HCT116 (cell line): ENCODE data around the gene MSL2. TPM values are rescaled to one million over a fixed set of nuclear protein-coding genes. Genes with fewer than 3 reads are reported as not detected.

Experiments
- ATAC-seq: fragments of 200-7000 bp; cut with Tn5 transposase; 2 replicates; pipeline ENCODE4 v1.9.1; 2020; ENCODE audit warnings: mild to moderate bottlenecking, moderate library complexity
- BruUV-seq: library from RNA; stranded (reverse); fragments of 400-500 nt; replicated peaks from 2 replicates; lab custom pipeline; 2021; lab: Mats Ljungman, UMichigan
- CTCF ChIA-PET: fragments of 300-600 bp; sonication (Branson Sonifier 250); formaldehyde crosslinking; loops from one replicate; lab custom pipeline; 2021; ENCODE audit warnings: antibody characterized with exemption; lab: Charles Lee
- POLR2A ChIA-PET: fragments of 300-600, 350-600 bp; sonication (Branson Sonifier 250); formaldehyde crosslinking; loops from one replicate; lab custom pipeline; 2021; ENCODE audit warnings: antibody characterized with exemption; lab: Charles Lee
- RAD21 ChIA-PET, 2 experiments: fragments of 300-600 bp; sonication (Branson Sonifier 250); formaldehyde crosslinking; loops; one replicate each; lab custom pipeline; 2023; ENCODE audit warnings: low total read pairs in 2 of 2; ENCODE audit not compliant: uncharacterized antibody in 2 of 2, unreplicated experiment in 2 of 2, low non-redundant PET in 1 of 2; lab: Charles Lee
- DNase-seq: peaks from one replicate; pipeline ENCODE4 v3.0.0-alpha.2; 2010; ENCODE audit warnings: low read depth, low spot score
- H2AFZ ChIP-seq: fragments of 200-600 bp; shearing (Covaris generic), sonication (generic); 2 replicates; pipeline ENCODE4 v1.6.1; 2017; ENCODE audit warnings: low read depth, mixed run types, mixed read lengths, antibody characterized with exemption, low read length; ENCODE audit not compliant: poor library complexity, severe bottlenecking
- H3K27ac ChIP-seq: 2 replicates; pipeline ENCODE4 v1.5.1; 2012; ENCODE audit warnings: low read depth, low read length
- H3K27me3 ChIP-seq: fragments of 200-600 bp; sonication (generic); 2 replicates; pipeline ENCODE4 v1.6.1; 2016; ENCODE audit warnings: mixed run types, low read length, mixed read lengths; ENCODE audit not compliant: insufficient read depth
- H3K36me3 ChIP-seq, 2 experiments: fragments of 200-500 bp in 1 of 2; fragments of 200-600 bp in 1 of 2; sonication (Bioruptor generic) in 1 of 2; sonication (generic) in 1 of 2; 2 replicates each; pipeline versions ENCODE4 v1.5.1 to v1.6.1; 2014 to 2016; ENCODE audit warnings: low read length in 2 of 2, inconsistent platforms in 1 of 2, mixed read lengths in 1 of 2, mixed run types in 1 of 2; ENCODE audit not compliant: insufficient read depth in 2 of 2, control insufficient read depth in 1 of 2
- H3K4me1 ChIP-seq, 2 experiments: fragments of 200-600 bp in 1 of 2; sonication (generic) in 1 of 2; 2 replicates each; pipeline versions ENCODE4 v1.5.1 to v1.6.1; 2012 to 2017; ENCODE audit warnings: low read length in 2 of 2, inconsistent platforms in 1 of 2, mild to moderate bottlenecking in 1 of 2, mixed read lengths in 1 of 2, mixed run types in 1 of 2, moderate library complexity in 1 of 2; ENCODE audit not compliant: insufficient read depth in 2 of 2, control insufficient read depth in 1 of 2
- H3K4me2 ChIP-seq: fragments of 200-600 bp; sonication (generic); 2 replicates; pipeline ENCODE4 v1.6.1; 2017; ENCODE audit warnings: mixed run types, low read length, mixed read lengths
- H3K4me3 ChIP-seq, 2 experiments: fragments of 200-600 bp in 1 of 2; sonication (generic) in 1 of 2; replicated peaks in 1 of 2; 2 replicates each; pipeline ENCODE4 v1.5.1; 2011 to 2016; ENCODE audit warnings: low read length in 2 of 2, control low read depth in 1 of 2, low read depth in 1 of 2, mild to moderate bottlenecking in 1 of 2, mixed read lengths in 1 of 2, mixed run types in 1 of 2
- H3K79me2 ChIP-seq: fragments of 200-600 bp; sonication (generic); 2 replicates; pipeline ENCODE4 v1.6.1; 2017; ENCODE audit warnings: mild to moderate bottlenecking, mixed run types, low read length, moderate library complexity, mixed read lengths; ENCODE audit not compliant: insufficient read depth
- H3K9ac ChIP-seq: fragments of 200-600 bp; sonication (generic); 2 replicates; pipeline ENCODE4 v1.6.1; 2016; ENCODE audit warnings: low read length, mixed read lengths
- H3K9me2 ChIP-seq: fragments of 200-600 bp; sonication (generic), shearing (Covaris generic); 2 replicates; pipeline ENCODE4 v1.6.1; 2017; ENCODE audit warnings: mixed run types, mild to moderate bottlenecking, moderate library complexity; ENCODE audit not compliant: insufficient read depth
- H3K9me3 ChIP-seq, 2 experiments: fragments of 200-500 bp in 1 of 2; fragments of 200-600 bp in 1 of 2; sonication (Bioruptor generic) in 1 of 2; sonication (generic) in 1 of 2; 2 replicates each; pipeline ENCODE4 v1.6.1; 2014 to 2017; ENCODE audit warnings: low read length in 2 of 2, mixed read lengths in 2 of 2, inconsistent platforms in 1 of 2, low read depth in 1 of 2, mild to moderate bottlenecking in 1 of 2, mixed run types in 1 of 2, moderate library complexity in 1 of 2; ENCODE audit not compliant: control insufficient read depth in 1 of 2, insufficient read depth in 1 of 2
- H4K20me1 ChIP-seq: fragments of 200-600 bp; sonication (generic), shearing (Covaris generic); 2 replicates; pipeline ENCODE4 v1.6.1; 2017; ENCODE audit warnings: mixed run types, mild to moderate bottlenecking, moderate library complexity; ENCODE audit not compliant: insufficient read depth
- JUND ChIP-seq: IDR thresholded peaks from 2 replicates; pipeline ENCODE4 v1.6.1; 2012
- POLR2A ChIP-seq: IDR thresholded peaks from 2 replicates; pipeline ENCODE4 v1.7.0; 2011; ENCODE audit warnings: borderline replicate concordance; ENCODE audit not compliant: insufficient read depth, insufficient read length; ENCODE audit errors: extremely low read depth
- POLR2AphosphoS5 ChIP-seq: IDR thresholded peaks from 2 replicates; pipeline ENCODE4 v1.6.1; 2011; ENCODE audit warnings: mild to moderate bottlenecking, low read depth, low read length, moderate library complexity
- SRF ChIP-seq: IDR thresholded peaks from 2 replicates; pipeline ENCODE4 v1.6.1; 2012; ENCODE audit warnings: low read depth
- YY1 ChIP-seq: IDR thresholded peaks from 2 replicates; pipeline ENCODE4 v1.6.1; 2011; ENCODE audit warnings: low read length, low read depth, moderate library complexity, mild to moderate bottlenecking; ENCODE audit not compliant: insufficient replicate concordance; ENCODE audit errors: extremely low read depth
- intact Hi-C: fragments of 100-400 bp; cut with micrococcal nuclease; formaldehyde crosslinking; loops from 2 replicates; pipeline ENCODE4 v1.10.0; 2022
- total RNA-seq: library from RNA; stranded (reverse); gene quantifications from one replicate; pipeline ENCODE4 v1.2.1, GENCODE V29; 2021; ENCODE audit not compliant: unreplicated experiment
- TF ChIP-seq, protein P1 (sequence below), 3 experiments: fragments of 200-600 bp in 1 of 3; sonication (generic) in 1 of 3; IDR thresholded peaks in 2 of 3; conservative IDR thresholded peaks in 1 of 3; 2 replicates each; pipeline ENCODE4 v1.5.1; 2012 to 2017; ENCODE audit warnings: low read depth in 2 of 3, low read length in 2 of 3, antibody characterized with exemption in 1 of 3, borderline replicate concordance in 1 of 3, control low read depth in 1 of 3, mild to moderate bottlenecking in 1 of 3, mixed read lengths in 1 of 3, mixed run types in 1 of 3, moderate library complexity in 1 of 3; ENCODE audit not compliant: insufficient read depth in 1 of 3
- TF ChIP-seq, protein P2 (sequence below): IDR thresholded peaks from 2 replicates; pipeline ENCODE4 v1.6.1; 2011; ENCODE audit warnings: mild to moderate bottlenecking, low read length, moderate library complexity; ENCODE audit not compliant: insufficient replicate concordance; ENCODE audit errors: extremely low read depth

The MSL2 gene
- total RNA-seq, 1 experiment from 2014 or later = 34.8 TPM

DNA sequence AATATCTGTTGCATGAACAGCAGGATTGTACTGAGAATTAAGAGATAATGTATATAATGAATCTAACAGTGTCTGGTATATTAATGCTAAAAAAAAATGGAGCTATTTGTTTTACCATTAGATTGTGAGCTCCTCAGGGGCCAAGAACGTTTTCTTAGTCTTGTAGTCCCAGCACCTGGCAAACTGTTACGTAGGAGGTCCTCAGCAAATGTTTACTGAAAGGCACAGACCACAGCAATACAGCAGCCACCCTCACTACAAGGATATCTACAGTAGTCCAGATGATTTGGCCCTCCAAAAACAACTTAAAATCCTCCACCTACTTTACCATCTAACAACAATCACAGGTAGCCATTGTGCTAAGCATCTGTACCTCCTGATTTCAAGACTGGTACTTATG lies 59.7 kb downstream of the MSL2 start:
- Histone ChIP-seq H3K27ac (no peak overlapping the region), H3K9me2 (no peaks in the 10 kb centered on the region), H3K4me1 (peaks cover under 1 to 2% of the 10 kb centered on the region in 2 experiments), H3K9me3 (no peaks in the 10 kb centered on the region), H4K20me1 (no peaks in the 10 kb centered on the region), H3K9ac (no peak overlapping the region), H2AFZ (no peak overlapping the region), H3K36me3 (no peaks in the 10 kb centered on the region), H3K4me2 (no peak overlapping the region), H3K27me3 (no peaks in the 10 kb centered on the region), H3K79me2 (no peaks in the 10 kb centered on the region), H3K4me3 (no peak overlapping the region)
- ATAC-seq = no peak
- no TSS peak for BruUV-seq
- ChIA-PET CTCF (no interaction called here), RAD21 (no interaction called here), POLR2A (no interaction called here)
- TF ChIP-seq POLR2AphosphoS5 (no peak), SRF (no peak)
- TF ChIP-seq, protein P1, sequence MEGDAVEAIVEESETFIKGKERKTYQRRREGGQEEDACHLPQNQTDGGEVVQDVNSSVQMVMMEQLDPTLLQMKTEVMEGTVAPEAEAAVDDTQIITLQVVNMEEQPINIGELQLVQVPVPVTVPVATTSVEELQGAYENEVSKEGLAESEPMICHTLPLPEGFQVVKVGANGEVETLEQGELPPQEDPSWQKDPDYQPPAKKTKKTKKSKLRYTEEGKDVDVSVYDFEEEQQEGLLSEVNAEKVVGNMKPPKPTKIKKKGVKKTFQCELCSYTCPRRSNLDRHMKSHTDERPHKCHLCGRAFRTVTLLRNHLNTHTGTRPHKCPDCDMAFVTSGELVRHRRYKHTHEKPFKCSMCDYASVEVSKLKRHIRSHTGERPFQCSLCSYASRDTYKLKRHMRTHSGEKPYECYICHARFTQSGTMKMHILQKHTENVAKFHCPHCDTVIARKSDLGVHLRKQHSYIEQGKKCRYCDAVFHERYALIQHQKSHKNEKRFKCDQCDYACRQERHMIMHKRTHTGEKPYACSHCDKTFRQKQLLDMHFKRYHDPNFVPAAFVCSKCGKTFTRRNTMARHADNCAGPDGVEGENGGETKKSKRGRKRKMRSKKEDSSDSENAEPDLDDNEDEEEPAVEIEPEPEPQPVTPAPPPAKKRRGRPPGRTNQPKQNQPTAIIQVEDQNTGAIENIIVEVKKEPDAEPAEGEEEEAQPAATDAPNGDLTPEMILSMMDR (IDR thresholded peaks at IDR 0.05 in 2 of 3, conservative IDR thresholded peaks at IDR 0.05 in 1 of 3; ENCODE audit: borderline replicate concordance in 1 of 3, insufficient read depth in 1 of 3, low read depth in 2 of 3, low read length in 2 of 3) = no peak
- no peak for DNase-seq
- intact Hi-C loops = no loop called here

DNA sequence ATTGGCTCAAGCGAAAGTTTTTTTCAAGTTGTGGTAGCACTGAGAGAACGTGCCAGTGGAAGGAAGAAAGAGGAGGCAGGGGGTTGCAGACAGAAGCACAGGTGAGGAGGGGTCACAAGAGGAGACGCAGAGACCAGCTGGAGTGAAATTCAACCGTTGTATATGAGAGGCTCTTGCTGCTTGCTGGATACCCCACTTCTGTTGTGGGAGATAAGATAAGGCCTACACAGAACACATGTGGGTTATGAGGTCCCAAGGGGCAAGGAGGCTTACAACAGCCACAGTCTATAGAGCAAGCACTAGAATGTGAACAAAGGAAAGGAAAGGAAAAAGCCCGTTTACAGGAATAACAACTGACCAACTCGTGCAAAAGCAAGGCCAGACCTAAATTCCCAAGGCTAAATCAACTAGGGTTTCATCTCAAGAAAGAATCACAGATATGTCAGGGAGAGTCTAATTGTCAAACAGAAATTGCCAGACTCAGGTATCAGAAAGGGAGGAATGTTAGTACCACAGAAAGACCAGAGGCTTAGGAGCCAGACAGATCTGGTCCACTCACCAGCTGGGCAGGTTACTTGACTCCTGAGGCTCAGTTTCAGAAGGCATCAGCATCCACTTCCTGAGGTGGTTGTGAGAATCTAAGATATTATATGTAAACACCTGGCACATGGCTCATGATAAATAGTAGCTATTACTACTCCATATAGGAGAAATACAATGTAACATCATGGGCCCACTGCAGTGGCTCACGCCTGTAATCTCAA lies 60.9 kb downstream of the MSL2 start:
- no peak for DNase-seq
- no peaks in the 10 kb centered on the region for H3K9me3 ChIP-seq
- TF ChIP-seq POLR2A = no peak
- no peak for TF ChIP-seq JUND
- TF ChIP-seq YY1 = no peak
- TF ChIP-seq, protein P2, sequence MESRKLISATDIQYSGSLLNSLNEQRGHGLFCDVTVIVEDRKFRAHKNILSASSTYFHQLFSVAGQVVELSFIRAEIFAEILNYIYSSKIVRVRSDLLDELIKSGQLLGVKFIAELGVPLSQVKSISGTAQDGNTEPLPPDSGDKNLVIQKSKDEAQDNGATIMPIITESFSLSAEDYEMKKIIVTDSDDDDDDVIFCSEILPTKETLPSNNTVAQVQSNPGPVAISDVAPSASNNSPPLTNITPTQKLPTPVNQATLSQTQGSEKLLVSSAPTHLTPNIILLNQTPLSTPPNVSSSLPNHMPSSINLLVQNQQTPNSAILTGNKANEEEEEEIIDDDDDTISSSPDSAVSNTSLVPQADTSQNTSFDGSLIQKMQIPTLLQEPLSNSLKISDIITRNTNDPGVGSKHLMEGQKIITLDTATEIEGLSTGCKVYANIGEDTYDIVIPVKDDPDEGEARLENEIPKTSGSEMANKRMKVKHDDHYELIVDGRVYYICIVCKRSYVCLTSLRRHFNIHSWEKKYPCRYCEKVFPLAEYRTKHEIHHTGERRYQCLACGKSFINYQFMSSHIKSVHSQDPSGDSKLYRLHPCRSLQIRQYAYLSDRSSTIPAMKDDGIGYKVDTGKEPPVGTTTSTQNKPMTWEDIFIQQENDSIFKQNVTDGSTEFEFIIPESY = no peak
- TF ChIP-seq, protein P1 (IDR thresholded peaks at IDR 0.05 in 2 of 3, conservative IDR thresholded peaks at IDR 0.05 in 1 of 3; ENCODE audit: borderline replicate concordance in 1 of 3, insufficient read depth in 1 of 3, low read depth in 2 of 3, low read length in 2 of 3) = no peak

More for the DNA sequence above, 60.9 kb downstream of the MSL2 start:
- H3K27ac ChIP-seq = no peak overlapping the region
- ATAC-seq = no peak
- no peaks in the 10 kb centered on the region for H3K79me2 ChIP-seq
- H3K9me2 ChIP-seq = no peaks in the 10 kb centered on the region
- H4K20me1 ChIP-seq = no peaks in the 10 kb centered on the region
- no TSS peak for BruUV-seq
- H3K27me3 ChIP-seq = no peaks in the 10 kb centered on the region
- ChIA-PET CTCF (no interaction called here), RAD21 (no interaction called here), POLR2A (no interaction called here)
- H3K4me3 ChIP-seq = no peak overlapping the region
- H3K36me3 ChIP-seq = no peaks in the 10 kb centered on the region
- H3K9ac ChIP-seq = no peak overlapping the region
- no peak overlapping the region for H3K4me2 ChIP-seq
- H2AFZ ChIP-seq = no peak overlapping the region
- no peaks in the 10 kb centered on the region for H3K4me1 ChIP-seq
- intact Hi-C loops = no loop called here
